NCI-H2171 treated with DMSO at 0.1 percent for 48 hours (cell line): Measurements from ENCODE around the gene IL11RA.

Experiments used
- DNase-seq: peaks from one replicate; lab custom pipeline; 2025; lab: John Stamatoyannopoulos, UW

IL11RA gene

GRCh38 chr9:34651876-34652601, at the start of gene IL11RA:
IL11RA (plus strand) TSS chr9:34652185; CDS start chr9:34655218, 3,033 bp downstream.
- no peak for DNase-seq

GRCh38 chr9:34603610-34604231, 48.3 kb upstream of the IL11RA start:
- DNase-seq: peak; percentile 48

GRCh38 chr9:34606190-34606589, 45.8 kb upstream of the IL11RA start:
- DNase-seq: no peak

- DNase-seq: no peak
Measured at GRCh38 chr9:34606905-34607304, 45.1 kb upstream of the IL11RA start.

GRCh38 chr9:34607331-34607730, 44.7 kb upstream of the IL11RA start:
- DNase-seq: no peak

GRCh38 chr9:34610434-34611206, 41.4 kb upstream of the IL11RA start:
- DNase-seq: no peak

GRCh38 chr9:34611251-34611810, 40.7 kb upstream of the IL11RA start:
- DNase-seq: no peak

GRCh38 chr9:34611811-34612787, 39.9 kb upstream of the IL11RA start, which contains the start of gene RPP25L:
RPP25L (minus strand) TSS chr9:34612097; CDS start chr9:34611296, 801 bp downstream.
- DNase-seq: peak; percentile 43

- DNase-seq: peak; percentile 47
Measured at GRCh38 chr9:34612788-34613390, 39.1 kb upstream of the IL11RA start.

- DNase-seq: no peak
Measured at GRCh38 chr9:34615132-34615531, 36.9 kb upstream of the IL11RA start.

GRCh38 chr9:34620061-34620994, 31.7 kb upstream of the IL11RA start, which contains the start of gene DCTN3:
DCTN3 (minus strand) TSS chr9:34620495; CDS start chr9:34620464, 31 bp downstream.
- peak; percentile 87 for DNase-seq

- no peak for DNase-seq
Measured at GRCh38 chr9:34623374-34624235, 28.4 kb upstream of the IL11RA start.

- DNase-seq: no peak
Measured at GRCh38 chr9:34624475-34625185, 27.4 kb upstream of the IL11RA start.

GRCh38 chr9:34625186-34625486, 26.8 kb upstream of the IL11RA start:
- DNase-seq: no peak

- DNase-seq: no peak
Measured at GRCh38 chr9:34627716-34628655, 24.0 kb upstream of the IL11RA start.

- DNase-seq: no peak
Measured at GRCh38 chr9:34628656-34629490, 23.1 kb upstream of the IL11RA start, which contains the start of gene ARID3C. ARID3C (minus strand) TSS chr9:34629066; CDS start chr9:34628014, 1,052 bp downstream.
